GM10248 (cell line): ENCODE measurements around the gene TRPC4AP.

Source experiments
- CTCF ChIA-PET: fragments of 300-600 bp; sonication (Branson Sonifier 250); formaldehyde crosslinking; extraction: SDS; loops from one replicate; lab custom pipeline; 2021; ENCODE audit warnings: antibody characterized with exemption; lab: Yijun Ruan, JAX
- POLR2A ChIA-PET: fragments of 350-650 bp; sonication (Branson Sonifier 250); formaldehyde crosslinking; extraction: SDS; loops from one replicate; lab custom pipeline; 2020; ENCODE audit warnings: antibody characterized with exemption; lab: Yijun Ruan, JAX
- DNase-seq: peaks from one replicate; pipeline ENCODE4 v3.0.0; 2012; ENCODE audit errors: extremely low spot score
- CTCF ChIP-seq: IDR thresholded peaks from 2 replicates; pipeline ENCODE4 v1.5.1; 2012; ENCODE audit warnings: mild to moderate bottlenecking, low read depth; ENCODE audit errors: extremely low read depth, missing control alignments, control extremely low read depth

Gene TRPC4AP

GRCh38 chr20:35131934-35132333, 39.3 kb upstream of the TRPC4AP start:
- no peak for TF ChIP-seq CTCF
- POLR2A ChIA-PET: no interaction called here
- DNase-seq: no peak
- CTCF ChIA-PET: no interaction called here

GRCh38 chr20:35129647-35130069, 37.1 kb upstream of the TRPC4AP start:
- TF ChIP-seq CTCF: no peak
- CTCF ChIA-PET: no interaction called here
- POLR2A ChIA-PET: no interaction called here
- DNase-seq: no peak

GRCh38 chr20:35125753-35126152, 33.1 kb upstream of the TRPC4AP start:
- POLR2A ChIA-PET: no interaction called here
- no peak for TF ChIP-seq CTCF
- no peak for DNase-seq
- CTCF ChIA-PET: interaction anchor here (1.0 to 1.5 kb wide), 5 partner anchors 14 to 144 kb away, joined by 3 to 5 read pairs (median 3); no protein-coding TSS in a partner anchor

GRCh38 chr20:35122756-35123405, 30.3 kb upstream of the TRPC4AP start:
- DNase-seq: no peak
- CTCF ChIA-PET: interaction anchor here (0.8 to 1.8 kb wide), 6 partner anchors 18 to 207 kb away, joined by 3 to 10 read pairs (median 4); no protein-coding TSS in a partner anchor

GRCh38 chr20:35121186-35121585, 28.6 kb upstream of the TRPC4AP start:
- no peak for DNase-seq
- ChIA-PET POLR2A (no interaction called here), CTCF (no interaction called here)
- no peak for TF ChIP-seq CTCF

More at GRCh38 chr20:35122756-35123405, 30.3 kb upstream of the TRPC4AP start:
- POLR2A ChIA-PET: no interaction called here
- no peak for TF ChIP-seq CTCF

GRCh38 chr20:35120012-35120701, 27.6 kb upstream of the TRPC4AP start:
- TF ChIP-seq CTCF: no peak
- CTCF ChIA-PET: interaction anchor here (1.0 to 2.7 kb wide), 3 partner anchors 17 to 104 kb away, joined by 3 to 13 read pairs (median 8); no protein-coding TSS in a partner anchor
- POLR2A ChIA-PET: interaction anchor here (0.5 kb wide), 1 partner anchor 48 kb away, joined by 4 read pairs; no protein-coding TSS in a partner anchor
- DNase-seq: no peak
